HepG2 (cell line): ENCODE data around the gene GEMIN2. TPM values are rescaled to one million over a fixed set of nuclear protein-coding genes. Genes with fewer than 3 reads are reported as not detected.

Experiments used
- ADNP ChIP-seq: sonication (generic); formaldehyde crosslinking; IDR thresholded peaks from 2 replicates; pipeline ENCODE4 v1.4.0; 2020; ENCODE audit warnings: missing genetic modification reagents
- DDIT3 ChIP-seq: sonication (generic); formaldehyde crosslinking; IDR thresholded peaks from 2 replicates; pipeline ENCODE4 v1.4.0; 2020; ENCODE audit warnings: mild to moderate bottlenecking, missing genetic modification reagents
- FOXP4 ChIP-seq: sonication (generic); formaldehyde crosslinking; IDR thresholded peaks from 2 replicates; pipeline ENCODE4 v1.4.0; 2020; ENCODE audit warnings: missing genetic modification reagents
- HIVEP1 ChIP-seq: sonication (generic); formaldehyde crosslinking; IDR thresholded peaks from 2 replicates; pipeline ENCODE4 v1.4.0; 2020; ENCODE audit warnings: mild to moderate bottlenecking, missing genetic modification reagents
- MED13 ChIP-seq: sonication (generic); formaldehyde crosslinking; IDR thresholded peaks from 2 replicates; pipeline ENCODE4 v1.5.0; 2020; ENCODE audit warnings: missing genetic modification reagents
- PHF5A ChIP-seq: IDR thresholded peaks from one replicate; pipeline ENCODE4 v1.6.1; 2018; ENCODE audit warnings: low read depth, missing genetic modification reagents; ENCODE audit not compliant: unreplicated experiment
- RBFOX2 ChIP-seq: fragments of 200-400 bp; formaldehyde crosslinking; IDR thresholded peaks from 2 replicates; pipeline ENCODE4 v1.6.1; 2017; ENCODE audit warnings: low read depth, mild to moderate bottlenecking, low read length
- SSRP1 ChIP-seq: IDR thresholded peaks from 2 replicates; pipeline ENCODE4 v1.6.1; 2016; ENCODE audit warnings: control low read depth
- ZHX2 ChIP-seq, 2 experiments: sonication (generic) in 1 of 2; formaldehyde crosslinking in 1 of 2; IDR thresholded peaks; 2 replicates each; pipeline versions ENCODE4 v1.6.1 to v1.9.0; 2014 to 2022; ENCODE audit warnings: antibody characterized with exemption in 1 of 2, borderline replicate concordance in 1 of 2, inconsistent platforms in 1 of 2, low read depth in 1 of 2, missing genetic modification reagents in 1 of 2
- ZMAT5 ChIP-seq: sonication (generic); formaldehyde crosslinking; IDR thresholded peaks from 2 replicates; pipeline ENCODE4 v1.5.0; 2020; ENCODE audit warnings: mild to moderate bottlenecking, low read depth, missing genetic modification reagents, borderline replicate concordance
- ZNF441 ChIP-seq: sonication (generic); formaldehyde crosslinking; IDR thresholded peaks from 2 replicates; pipeline ENCODE4 v1.7.0; 2021; ENCODE audit warnings: missing genetic modification reagents, borderline replicate concordance
- ZNF556 ChIP-seq: sonication (generic); formaldehyde crosslinking; IDR thresholded peaks from 2 replicates; pipeline ENCODE4 v1.4.0; 2020; ENCODE audit warnings: mild to moderate bottlenecking, missing genetic modification reagents, borderline replicate concordance
- ZNF598 ChIP-seq: sonication (generic); formaldehyde crosslinking; IDR thresholded peaks from 2 replicates; pipeline ENCODE4 v1.5.1; 2020; ENCODE audit warnings: mild to moderate bottlenecking, missing genetic modification reagents, borderline replicate concordance
- ZNF7 ChIP-seq: IDR thresholded peaks from 2 replicates; pipeline ENCODE4 v1.6.1; 2016; ENCODE audit warnings: missing biosample characterization, missing genetic modification reagents
- ZNF772 ChIP-seq: sonication (generic); formaldehyde crosslinking; IDR thresholded peaks from 2 replicates; pipeline ENCODE4 v1.5.0; 2020; ENCODE audit warnings: mild to moderate bottlenecking, missing genetic modification reagents
- polyA plus RNA-seq, 8 experiments: library from polyadenylated mRNA; depleted of rRNA in 3 of 8; stranded (reverse) in 7 of 8; unstranded in 1 of 8; fragments of >200 nt; fragmentation: Illumina TruSeq in 4 of 8; extraction: Trizol in 4 of 8; gene quantifications; 2 replicates each; pipeline versions ENCODE4 v1.2.1 to v1.2.3, GENCODE V29; 2011 to 2016; ENCODE audit warnings: low read depth in 4 of 8, missing spikeins in 1 of 8, mixed read lengths in 1 of 8; ENCODE audit not compliant: insufficient read depth in 1 of 8
- total RNA-seq, 5 experiments: library from RNA; depleted of rRNA; stranded (reverse); fragments of >200 nt; fragmentation: Illumina TruSeq; extraction: Trizol; gene quantifications; 2 replicates each; pipeline ENCODE4 v1.2.3, GENCODE V29; 2016; ENCODE audit warnings: low read depth in 1 of 5
- TF ChIP-seq, protein P1 (sequence below): IDR thresholded peaks from 2 replicates; pipeline ENCODE4 v1.6.1; 2016; ENCODE audit warnings: low read depth

The GEMIN2 gene
- total and polyA plus RNA-seq, 2 of the 13 experiments (the other 11 are each of a cell fraction or from before 2014, with no cell fraction given): 54.8 to 110 TPM

- TF ChIP-seq ZHX2 (IDR thresholded peaks at IDR 0.05; ENCODE audit: low read depth): no peak
- TF ChIP-seq ZHX2 (CRISPR knock-in tag; IDR thresholded peaks at IDR 0.05; ENCODE audit: borderline replicate concordance): 0 out of 2 replicates have a peak, but pooled peaks have one; percentile 41
- TF ChIP-seq FOXP4 (CRISPR knock-in tag): 0 out of 2 replicates have a peak, but pooled peaks have one; percentile 19
- TF ChIP-seq PHF5A: peak; percentile 11
- no peak for TF ChIP-seq ADNP
- TF ChIP-seq RBFOX2: peak; percentile 47; the same call in 1 of the 2 replicates
- TF ChIP-seq SSRP1: 0 out of 2 replicates have a peak, but pooled peaks have one; percentile 74
- TF ChIP-seq, protein P1, sequence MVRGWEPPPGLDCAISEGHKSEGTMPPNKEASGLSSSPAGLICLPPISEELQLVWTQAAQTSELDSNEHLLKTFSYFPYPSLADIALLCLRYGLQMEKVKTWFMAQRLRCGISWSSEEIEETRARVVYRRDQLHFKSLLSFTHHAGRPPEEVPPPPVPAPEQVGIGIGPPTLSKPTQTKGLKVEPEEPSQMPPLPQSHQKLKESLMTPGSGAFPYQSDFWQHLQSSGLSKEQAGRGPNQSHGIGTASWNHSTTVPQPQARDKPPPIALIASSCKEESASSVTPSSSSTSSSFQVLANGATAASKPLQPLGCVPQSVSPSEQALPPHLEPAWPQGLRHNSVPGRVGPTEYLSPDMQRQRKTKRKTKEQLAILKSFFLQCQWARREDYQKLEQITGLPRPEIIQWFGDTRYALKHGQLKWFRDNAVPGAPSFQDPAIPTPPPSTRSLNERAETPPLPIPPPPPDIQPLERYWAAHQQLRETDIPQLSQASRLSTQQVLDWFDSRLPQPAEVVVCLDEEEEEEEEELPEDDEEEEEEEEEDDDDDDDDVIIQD (CRISPR knock-in tag): peak; percentile 2; the same call in 1 of the 2 replicates
- 0 out of 2 replicates have a peak, but pooled peaks have one; percentile 27 for TF ChIP-seq MED13 (CRISPR knock-in tag)
- no peak for TF ChIP-seq ZNF556 (CRISPR knock-in tag)
- peak; percentile 60; the same call in 1 of the 2 replicates for TF ChIP-seq DDIT3
- peak; percentile 6; the same call in 1 of the 2 replicates for TF ChIP-seq ZNF7
- 0 out of 2 replicates have a peak, but pooled peaks have one; percentile 24 for TF ChIP-seq ZNF772
- no peak for TF ChIP-seq HIVEP1 (CRISPR knock-in tag)
- TF ChIP-seq ZNF441 (CRISPR knock-in tag): no peak
- no peak for TF ChIP-seq ZMAT5 (CRISPR knock-in tag)
- no peak for TF ChIP-seq ZNF598
Measured at GRCh38 chr14:39176263-39177167, 62.4 kb downstream of the GEMIN2 start (continued).
